GM06990 (cell line): Measurements from ENCODE around the gene C20orf204.

Source experiments
- DNase-seq: peaks from one replicate; pipeline ENCODE4 v3.0.0-alpha.2; 2011; ENCODE audit not compliant: insufficient read length; ENCODE audit errors: extremely low read depth
- H3K27me3 ChIP-seq: replicated peaks from 2 replicates; pipeline ENCODE4 v1.6.0; 2011; ENCODE audit warnings: low read length; ENCODE audit not compliant: control insufficient read depth, insufficient read depth
- H3K36me3 ChIP-seq: 2 replicates; pipeline ENCODE4 v1.5.1; 2011; ENCODE audit warnings: low read length; ENCODE audit not compliant: control insufficient read depth, insufficient read depth
- H3K4me3 ChIP-seq: replicated peaks from 2 replicates; pipeline ENCODE4 v1.5.1; 2011; ENCODE audit warnings: low read depth, mild to moderate bottlenecking, control low read depth, low read length
- TF ChIP-seq, protein P1 (sequence below): IDR thresholded peaks from 2 replicates; pipeline ENCODE4 v1.5.1; 2011; ENCODE audit warnings: low read length, control low read depth, mild to moderate bottlenecking, inconsistent platforms; ENCODE audit not compliant: insufficient read depth, poor library complexity, severe bottlenecking

C20orf204 gene

DNA sequence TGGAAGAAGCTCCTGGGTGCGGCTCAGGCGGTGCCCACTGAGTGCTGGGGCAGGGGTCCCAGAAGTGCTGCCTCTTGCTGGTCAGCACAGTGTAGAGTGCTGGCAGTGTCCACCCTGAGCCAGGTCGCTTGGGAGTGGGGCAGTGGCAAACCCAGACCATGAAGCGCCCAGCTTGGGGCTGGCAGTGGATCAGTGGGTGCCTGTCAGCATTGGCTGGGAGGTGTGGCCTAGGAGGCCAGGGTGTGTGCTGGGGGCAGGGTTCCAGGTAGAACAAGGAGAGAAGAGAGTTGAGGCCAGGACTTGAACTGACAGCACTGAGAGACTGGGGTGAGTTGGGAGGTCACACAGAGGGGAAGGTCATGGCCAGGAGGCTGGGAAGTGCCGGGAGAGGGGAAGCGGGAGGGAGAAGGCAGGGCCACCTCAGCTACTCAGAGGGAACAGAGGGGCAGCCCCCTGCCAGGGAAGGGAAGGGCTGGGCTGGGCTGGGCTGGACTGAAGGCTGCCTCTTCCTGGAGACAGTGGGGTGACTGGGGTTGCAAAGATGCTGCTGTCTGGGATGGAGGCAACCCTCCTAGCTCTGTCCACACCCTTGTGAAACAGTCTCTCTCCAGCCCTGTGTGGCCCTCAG is 31.1 kb downstream of the C20orf204 start:
- H3K4me3 ChIP-seq, result no peak overlapping the region
- H3K36me3 ChIP-seq, result peaks cover 5% of the 10 kb centered on the region
- H3K27me3 ChIP-seq, result no peaks in the 10 kb centered on the region
- TF ChIP-seq, protein P1, sequence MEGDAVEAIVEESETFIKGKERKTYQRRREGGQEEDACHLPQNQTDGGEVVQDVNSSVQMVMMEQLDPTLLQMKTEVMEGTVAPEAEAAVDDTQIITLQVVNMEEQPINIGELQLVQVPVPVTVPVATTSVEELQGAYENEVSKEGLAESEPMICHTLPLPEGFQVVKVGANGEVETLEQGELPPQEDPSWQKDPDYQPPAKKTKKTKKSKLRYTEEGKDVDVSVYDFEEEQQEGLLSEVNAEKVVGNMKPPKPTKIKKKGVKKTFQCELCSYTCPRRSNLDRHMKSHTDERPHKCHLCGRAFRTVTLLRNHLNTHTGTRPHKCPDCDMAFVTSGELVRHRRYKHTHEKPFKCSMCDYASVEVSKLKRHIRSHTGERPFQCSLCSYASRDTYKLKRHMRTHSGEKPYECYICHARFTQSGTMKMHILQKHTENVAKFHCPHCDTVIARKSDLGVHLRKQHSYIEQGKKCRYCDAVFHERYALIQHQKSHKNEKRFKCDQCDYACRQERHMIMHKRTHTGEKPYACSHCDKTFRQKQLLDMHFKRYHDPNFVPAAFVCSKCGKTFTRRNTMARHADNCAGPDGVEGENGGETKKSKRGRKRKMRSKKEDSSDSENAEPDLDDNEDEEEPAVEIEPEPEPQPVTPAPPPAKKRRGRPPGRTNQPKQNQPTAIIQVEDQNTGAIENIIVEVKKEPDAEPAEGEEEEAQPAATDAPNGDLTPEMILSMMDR, result no peak
- DNase-seq, result no peak

DNA sequence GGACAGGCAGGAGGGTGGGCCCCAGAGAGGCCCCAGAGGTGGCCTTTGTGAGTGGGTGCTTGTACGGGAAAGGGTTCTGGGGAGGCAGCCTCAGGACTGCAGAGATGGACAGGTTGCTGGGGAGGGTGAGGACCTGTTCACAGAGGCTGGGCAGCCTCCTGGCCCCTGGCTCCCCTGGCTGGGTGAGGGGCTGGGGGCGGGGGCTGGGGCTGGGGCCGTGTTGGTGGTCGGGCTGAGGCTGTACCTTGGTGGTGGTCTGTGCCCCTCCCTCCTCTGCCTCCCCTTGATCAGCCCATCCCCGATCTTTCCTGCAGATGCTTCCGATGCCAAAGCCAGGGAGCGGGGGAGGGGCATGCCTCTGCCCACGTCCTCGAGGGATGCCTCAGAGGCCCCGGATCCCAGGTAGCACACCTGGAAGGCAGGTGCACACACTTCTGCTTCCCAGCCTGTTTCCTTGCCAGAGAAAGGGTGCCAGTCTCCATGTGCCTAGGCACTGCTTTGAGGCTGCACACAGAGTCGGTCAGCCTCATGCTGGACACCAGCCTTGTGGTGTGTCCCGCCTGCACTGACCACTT is 31.8 kb downstream of the C20orf204 start:
- DNase-seq, result no peak
- Histone ChIP-seq H3K4me3 (no peak overlapping the region), H3K27me3 (no peaks in the 10 kb centered on the region), H3K36me3 (peaks cover 6% of the 10 kb centered on the region)
- TF ChIP-seq, protein P1, result no peak

DNA sequence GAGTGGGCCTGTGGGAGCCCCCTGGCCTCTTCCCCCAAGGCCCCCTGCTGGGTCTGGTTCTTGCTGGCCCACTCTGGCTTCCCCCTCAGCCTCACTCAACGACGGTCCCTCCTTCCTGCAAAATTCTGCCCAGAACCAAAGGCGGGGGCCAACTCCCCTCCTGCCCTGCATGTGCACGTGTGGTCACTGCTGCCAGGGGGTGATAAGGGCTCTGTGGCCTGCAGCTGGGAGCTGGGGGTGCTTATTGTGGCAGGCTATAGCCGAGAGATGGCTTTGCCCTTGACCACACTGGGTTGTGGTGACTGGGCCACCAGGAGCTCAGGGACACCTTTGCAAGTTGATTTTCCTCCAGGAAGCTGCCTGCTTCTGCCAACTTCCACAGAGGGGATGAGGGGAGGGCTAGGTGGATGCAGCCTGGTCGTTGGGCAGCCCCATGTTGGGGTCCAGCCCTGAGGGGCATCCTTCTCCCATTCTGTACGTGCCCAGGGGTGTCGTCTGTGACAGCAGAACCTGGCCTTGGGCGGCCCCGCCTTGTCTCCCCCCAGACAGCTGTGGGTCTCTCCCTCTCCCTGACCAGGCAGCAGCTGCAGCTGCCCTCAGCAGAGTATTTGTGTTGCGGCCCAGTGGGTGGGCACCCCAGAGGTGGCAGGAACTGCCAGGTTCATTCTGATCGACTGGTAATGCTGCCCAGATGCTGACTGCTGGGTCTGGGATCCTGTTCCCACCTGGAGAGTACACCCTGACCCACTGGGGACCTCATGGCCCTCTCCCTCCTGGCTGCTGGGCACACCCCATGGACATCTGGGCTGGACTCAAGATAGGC is 32.6 kb downstream of the C20orf204 start:
- Histone ChIP-seq H3K36me3 (peaks cover 8% of the 10 kb centered on the region), H3K4me3 (no peak overlapping the region), H3K27me3 (no peaks in the 10 kb centered on the region)
- TF ChIP-seq, protein P1, result no peak
- no peak for DNase-seq

DNA sequence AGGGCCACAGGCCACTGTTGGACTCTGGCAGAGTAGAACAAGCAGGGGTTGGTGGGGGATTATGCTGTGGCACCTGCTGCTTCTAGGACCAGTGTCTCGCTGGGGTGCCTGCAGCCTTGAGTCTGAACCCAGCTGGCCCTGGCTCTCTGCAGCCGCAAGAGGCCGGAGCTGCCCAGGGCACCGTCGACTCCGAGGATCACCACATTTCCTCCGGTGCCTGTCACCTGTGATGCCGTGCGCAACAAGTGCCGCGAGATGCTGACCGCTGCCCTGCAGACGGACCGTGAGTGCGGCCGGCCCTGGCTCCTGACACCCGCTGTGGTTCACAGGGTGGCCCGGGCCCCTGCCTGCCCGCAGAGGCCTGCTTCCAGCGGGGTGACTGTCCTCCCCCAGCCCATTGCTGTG is 33.2 kb downstream of the C20orf204 start:
- Histone ChIP-seq H3K36me3 (peaks cover 13% of the 10 kb centered on the region), H3K27me3 (no peaks in the 10 kb centered on the region), H3K4me3 (no peak overlapping the region)
- no peak for DNase-seq
- TF ChIP-seq, protein P1, result no peak

DNA sequence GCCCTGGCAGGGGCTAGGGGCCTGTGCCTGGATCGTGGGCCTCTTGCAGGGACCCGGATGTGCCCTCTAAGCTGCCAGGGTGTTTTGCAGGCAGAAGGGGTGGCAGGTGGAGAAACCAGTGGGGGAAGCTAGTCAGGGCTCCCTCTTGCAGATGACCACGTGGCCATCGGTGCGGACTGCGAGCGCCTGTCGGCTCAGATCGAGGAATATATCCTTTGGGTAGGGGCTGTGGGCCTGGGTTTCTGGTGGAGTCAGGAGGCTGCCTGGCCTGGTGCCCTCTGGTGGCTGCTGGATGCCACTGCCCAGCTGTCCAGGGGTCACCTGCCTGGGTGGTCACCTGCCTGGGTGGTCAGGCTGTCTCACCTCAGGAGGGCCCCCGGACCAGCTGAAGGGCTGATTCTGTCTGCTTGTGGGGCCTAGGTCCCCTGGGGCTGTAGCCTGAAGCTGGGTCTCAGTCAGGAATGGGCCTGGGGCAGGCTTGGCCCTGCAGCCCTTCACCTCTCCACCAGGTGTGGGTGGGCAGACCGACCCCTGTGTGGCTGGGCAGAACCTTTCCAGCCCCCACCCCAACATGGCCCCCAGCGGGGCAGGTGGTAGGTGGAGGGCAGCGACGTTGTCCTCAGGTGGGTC is 33.7 kb downstream of the C20orf204 start:
- Histone ChIP-seq H3K4me3 (no peak overlapping the region), H3K36me3 (peaks cover 18% of the 10 kb centered on the region), H3K27me3 (no peaks in the 10 kb centered on the region)
- TF ChIP-seq, protein P1, result peak; percentile 85
- no peak for DNase-seq
